Colonic mucosa (tissue), 4 donors: ENCODE measurements around the gene ADRB1. TPM values are rescaled to one million over a fixed set of nuclear protein-coding genes. Genes with fewer than 3 reads are reported as not detected.
A peak's percentile ranks its signal among the peaks of the same experiment; 100 is the strongest.

Experiments
- DNase-seq: peaks from one replicate; pipeline ENCODE4 v3.0.0-alpha.2; 2020
- H3K27ac ChIP-seq: fragments of 200-600 bp; one replicate; pipeline ENCODE4 v1.8.0; 2021
- H3K27me3 ChIP-seq: fragments of 200-600 bp; one replicate; pipeline ENCODE4 v1.8.0; 2021
- H3K36me3 ChIP-seq: fragments of 200-600 bp; one replicate; pipeline ENCODE4 v1.8.0; 2021
- H3K4me1 ChIP-seq: fragments of 200-600 bp; one replicate; pipeline ENCODE4 v1.8.0; 2021; ENCODE audit warnings: mild to moderate bottlenecking
- H3K4me3 ChIP-seq: fragments of 200-600 bp; one replicate; pipeline ENCODE4 v1.8.0; 2021
- H3K9ac ChIP-seq, 2 donors: one replicate each; pipeline ENCODE4 v1.7.0; 2013; ENCODE audit warnings: control low read depth in 2 of 2, low read depth in 2 of 2, low read length in 2 of 2
- H3K9me3 ChIP-seq: fragments of 200-600 bp; one replicate; pipeline ENCODE4 v1.8.0; 2021
- CTCF ChIP-seq: fragments of 200-600 bp; IDR thresholded peaks from one replicate; pipeline ENCODE4 v1.8.0; 2022; ENCODE audit warnings: antibody characterized with exemption, mild to moderate bottlenecking
- intact Hi-C: fragments of 100-400 bp; cut with DNase I; formaldehyde crosslinking; loops from one replicate; pipeline ENCODE4 v1.14.1; 2022
- total RNA-seq, 2 donors: library from RNA; stranded (reverse); fragmentation: NEBNext Ultra II Directional in 1 of 2; extraction: Animal tissue kit (Norgen Biotek cat#: 25700) in 1 of 2; gene quantifications; one replicate each; pipeline ENCODE4 v1.2.1, GENCODE V29; 2021
- donor health status: healthy.
- donor health status: DM: no; HTN: no; CAD: no.
- donor health status: DM: no; HTN: no; CAD: no.

ADRB1 gene
- total RNA-seq, 2 donors from 2014 or later: 0.59 to 0.85 TPM

GRCh38 chr10:114046087-114046458 lies 2.4 kb downstream of the ADRB1 start:
- H3K36me3 ChIP-seq: no peaks in the 10 kb centered on the region
- H3K27me3 ChIP-seq: peaks cover 34% of the 10 kb centered on the region
- no peak for DNase-seq
- no peaks in the 10 kb centered on the region for H3K9me3 ChIP-seq
- no peak overlapping the region for H3K4me3 ChIP-seq
- TF ChIP-seq CTCF: no peak
- H3K27ac ChIP-seq: no peak overlapping the region
- intact Hi-C loops: no loop called here
- H3K9ac ChIP-seq: peak overlapping the region in 1 of 2 donors; percentile 19
- H3K4me1 ChIP-seq: no peaks in the 10 kb centered on the region

GRCh38 chr10:114048472-114048871 lies 4.8 kb downstream of the ADRB1 start:
- intact Hi-C loops: no loop called here
- H3K36me3 ChIP-seq: no peaks in the 10 kb centered on the region
- H3K27me3 ChIP-seq: peaks cover 28% of the 10 kb centered on the region
- no peak overlapping the region for H3K27ac ChIP-seq
- H3K9ac ChIP-seq: no peak overlapping the region
- TF ChIP-seq CTCF: no peak
- DNase-seq: no peak
- H3K9me3 ChIP-seq: no peaks in the 10 kb centered on the region
- no peaks in the 10 kb centered on the region for H3K4me1 ChIP-seq
- H3K4me3 ChIP-seq: no peak overlapping the region

GRCh38 chr10:114051714-114052113 lies 8.0 kb downstream of the ADRB1 start:
- TF ChIP-seq CTCF: no peak
- H3K9ac ChIP-seq: no peak overlapping the region
- no peak overlapping the region for H3K27ac ChIP-seq
- intact Hi-C loops: no loop called here
- no peak overlapping the region for H3K4me3 ChIP-seq
- DNase-seq: no peak
- no peaks in the 10 kb centered on the region for H3K9me3 ChIP-seq
- H3K4me1 ChIP-seq: no peaks in the 10 kb centered on the region
- H3K27me3 ChIP-seq: peaks cover 4% of the 10 kb centered on the region
- no peaks in the 10 kb centered on the region for H3K36me3 ChIP-seq

- H3K4me1 ChIP-seq: no peaks in the 10 kb centered on the region
- H3K9ac ChIP-seq: no peak overlapping the region
- H3K27ac ChIP-seq: no peak overlapping the region
- H3K4me3 ChIP-seq: no peak overlapping the region
- no peak for TF ChIP-seq CTCF
- no peaks in the 10 kb centered on the region for H3K27me3 ChIP-seq
- intact Hi-C loops: no loop called here
- DNase-seq: no peak
- H3K36me3 ChIP-seq: no peaks in the 10 kb centered on the region
- no peaks in the 10 kb centered on the region for H3K9me3 ChIP-seq
Measured at GRCh38 chr10:114052255-114052654, 8.6 kb downstream of the ADRB1 start.

GRCh38 chr10:114053946-114054345 lies 10.3 kb downstream of the ADRB1 start:
- intact Hi-C loops: no loop called here
- H3K27ac ChIP-seq: no peak overlapping the region
- no peaks in the 10 kb centered on the region for H3K36me3 ChIP-seq
- H3K27me3 ChIP-seq: no peaks in the 10 kb centered on the region
- H3K9me3 ChIP-seq: no peaks in the 10 kb centered on the region
- H3K4me1 ChIP-seq: no peaks in the 10 kb centered on the region
- TF ChIP-seq CTCF: no peak
- H3K9ac ChIP-seq: no peak overlapping the region
- no peak for DNase-seq
- no peak overlapping the region for H3K4me3 ChIP-seq

- Histone ChIP-seq H3K4me1 (no peaks in the 10 kb centered on the region), H3K27me3 (no peaks in the 10 kb centered on the region), H3K4me3 (no peak overlapping the region), H3K9ac (no peak overlapping the region), H3K9me3 (no peaks in the 10 kb centered on the region), H3K27ac (no peak overlapping the region), H3K36me3 (no peaks in the 10 kb centered on the region)
- no peak for DNase-seq
- intact Hi-C loops: no loop called here
- no peak for TF ChIP-seq CTCF
Measured at GRCh38 chr10:114057855-114058254, 14.2 kb downstream of the ADRB1 start.
